NCI-H146 treated with DMSO at 0.1 percent for 48 hours (cell line): ENCODE results near the gene CAMK4.

ENCODE experiments used
- DNase-seq: peaks from one replicate; lab custom pipeline; 2025; ENCODE audit not compliant: unreplicated experiment; lab: John Stamatoyannopoulos, UW

Gene CAMK4

GRCh38 chr5:111223787-111224560, at the start of gene CAMK4:
Gene CAMK4, plus strand, starts transcription at chr5:111224384. Its CDS starts 100 bp downstream, at chr5:111224484.
- peak; percentile 73 for DNase-seq

DNA sequence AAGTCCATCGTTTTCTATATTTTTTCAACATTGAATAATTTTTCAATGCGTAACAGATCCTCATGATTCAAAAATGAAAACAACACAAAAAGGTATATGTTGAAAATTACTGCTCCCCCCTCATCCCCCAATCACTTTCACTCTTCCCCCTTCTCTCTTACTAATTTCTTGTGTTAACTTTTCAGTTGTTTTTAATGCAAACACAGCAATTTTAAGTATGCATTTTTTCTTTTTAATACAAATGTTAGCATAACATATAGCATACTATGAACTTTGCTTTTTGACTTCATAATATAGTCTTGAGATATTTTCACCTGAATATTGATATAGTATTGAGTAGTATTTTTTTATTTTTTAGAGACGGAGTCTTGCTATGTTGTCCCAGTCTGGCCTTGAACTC, 41.1 kb upstream of the CAMK4 start:
- no peak for DNase-seq

- DNase-seq: no peak
Measured at GRCh38 chr5:111187079-111187478, 37.1 kb upstream of the CAMK4 start.

- DNase-seq: no peak
Measured at GRCh38 chr5:111194053-111194452, 30.1 kb upstream of the CAMK4 start.

DNA sequence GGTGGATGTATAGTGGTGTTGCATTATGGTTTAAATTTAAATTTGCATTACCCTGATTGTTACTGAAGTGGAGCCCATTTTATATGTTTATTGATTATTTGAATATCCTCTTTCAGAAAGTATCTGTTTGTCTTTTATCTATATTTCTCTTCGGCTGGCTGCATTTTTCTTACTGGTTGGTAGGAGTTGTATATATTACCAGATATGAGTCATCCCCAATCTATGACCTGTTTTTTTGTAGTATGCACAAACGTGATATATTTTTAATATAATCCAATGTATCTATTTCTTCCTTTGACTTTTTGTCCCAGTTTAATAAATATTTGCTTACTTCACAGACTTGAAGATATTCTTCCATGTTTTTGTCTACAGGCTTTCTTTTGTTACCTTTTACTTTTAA, 29.3 kb upstream of the CAMK4 start:
- no peak for DNase-seq

GRCh38 chr5:111197523-111197922, 26.7 kb upstream of the CAMK4 start:
- DNase-seq: no peak

DNA sequence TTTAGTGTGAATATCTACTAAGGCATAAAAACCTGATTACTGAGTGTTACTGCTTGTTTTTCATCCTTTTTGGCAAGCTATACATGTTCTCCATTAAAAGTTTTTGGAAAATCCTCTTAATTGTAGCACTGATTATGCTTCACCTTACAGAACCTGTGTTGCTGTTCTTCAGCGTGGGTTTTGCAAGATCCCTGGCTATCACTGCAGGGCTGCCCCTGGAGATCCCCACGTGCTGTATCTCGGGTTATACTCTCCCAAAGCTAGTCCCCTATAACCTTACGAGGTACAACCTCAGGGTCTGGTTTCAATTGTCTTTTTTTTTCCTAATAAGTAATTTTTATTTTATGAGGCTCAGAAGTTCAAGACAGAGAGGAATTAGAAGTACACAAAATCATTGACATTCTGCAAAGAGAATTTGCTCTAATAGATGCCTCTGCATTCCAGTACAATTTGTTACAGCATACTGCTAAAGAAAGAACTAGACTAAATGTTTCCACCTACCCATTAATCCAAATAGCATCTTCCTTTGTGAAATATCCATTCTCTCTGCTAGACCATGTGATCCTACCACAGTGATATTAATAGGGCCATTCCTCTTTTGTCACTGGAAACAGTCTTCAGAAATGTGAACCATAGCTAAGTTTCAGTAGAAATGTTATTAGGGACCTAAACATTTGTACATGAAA, 25.8 kb upstream of the CAMK4 start:
- no peak for DNase-seq

- no peak for DNase-seq
Measured at GRCh38 chr5:111200828-111201227, 23.4 kb upstream of the CAMK4 start.

GRCh38 chr5:111201705-111202104, 22.5 kb upstream of the CAMK4 start:
- no peak for DNase-seq

GRCh38 chr5:111211341-111211740, 12.8 kb upstream of the CAMK4 start:
- no peak for DNase-seq

DNA sequence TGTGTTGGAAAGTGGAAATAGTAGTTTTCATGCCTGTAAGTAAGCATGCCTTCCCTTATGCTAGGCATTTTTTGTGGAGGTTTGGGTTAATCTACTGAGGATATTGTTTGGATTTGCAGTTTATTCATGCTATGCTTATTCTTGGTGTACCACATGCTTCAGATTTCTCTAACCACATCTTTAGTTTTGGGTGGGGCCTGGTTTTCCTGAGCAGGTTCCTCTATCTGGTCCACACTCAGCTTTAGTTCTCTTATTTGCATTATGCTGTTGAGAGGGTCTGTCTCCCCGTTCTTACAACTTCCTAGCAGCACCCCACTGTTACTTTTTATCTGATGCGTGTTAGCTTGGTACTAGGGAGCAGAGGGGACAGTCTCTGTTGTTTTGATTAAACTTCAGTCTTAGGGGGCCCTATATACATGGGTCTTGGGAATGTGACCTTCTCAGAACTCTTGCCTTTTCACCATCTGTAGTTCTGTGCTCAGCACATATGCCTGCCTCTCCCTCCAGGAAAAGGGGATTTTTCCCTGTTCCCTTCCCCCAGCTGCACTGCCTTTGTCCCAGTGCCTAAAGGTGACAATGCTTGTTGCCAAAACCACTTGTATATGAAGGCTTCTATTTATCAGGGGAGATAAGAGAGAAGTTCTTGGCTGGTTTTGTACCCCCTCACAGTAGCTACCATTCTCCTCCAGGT, 10.0 kb upstream of the CAMK4 start:
- no peak for DNase-seq

- DNase-seq: no peak
Measured at GRCh38 chr5:111215971-111216370, 8.2 kb upstream of the CAMK4 start.

DNA sequence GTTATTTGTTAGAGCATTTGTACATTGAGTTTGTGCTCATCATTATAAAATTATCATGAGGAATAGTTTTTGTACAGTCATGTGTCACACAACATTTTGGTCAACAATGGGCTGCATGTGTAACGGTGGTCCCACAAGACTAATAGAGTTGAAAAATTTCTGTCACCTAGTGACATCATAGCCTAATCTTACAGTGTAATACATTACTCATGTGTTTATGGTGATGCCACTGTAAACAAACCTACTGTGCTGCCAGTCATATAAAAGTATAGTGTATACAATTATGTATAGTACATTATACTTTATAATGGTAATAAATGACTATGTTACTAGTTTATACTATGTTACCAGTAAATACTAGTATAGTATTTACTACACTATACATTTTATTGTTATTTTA, 3.0 kb upstream of the CAMK4 start:
- no peak for DNase-seq

DNA sequence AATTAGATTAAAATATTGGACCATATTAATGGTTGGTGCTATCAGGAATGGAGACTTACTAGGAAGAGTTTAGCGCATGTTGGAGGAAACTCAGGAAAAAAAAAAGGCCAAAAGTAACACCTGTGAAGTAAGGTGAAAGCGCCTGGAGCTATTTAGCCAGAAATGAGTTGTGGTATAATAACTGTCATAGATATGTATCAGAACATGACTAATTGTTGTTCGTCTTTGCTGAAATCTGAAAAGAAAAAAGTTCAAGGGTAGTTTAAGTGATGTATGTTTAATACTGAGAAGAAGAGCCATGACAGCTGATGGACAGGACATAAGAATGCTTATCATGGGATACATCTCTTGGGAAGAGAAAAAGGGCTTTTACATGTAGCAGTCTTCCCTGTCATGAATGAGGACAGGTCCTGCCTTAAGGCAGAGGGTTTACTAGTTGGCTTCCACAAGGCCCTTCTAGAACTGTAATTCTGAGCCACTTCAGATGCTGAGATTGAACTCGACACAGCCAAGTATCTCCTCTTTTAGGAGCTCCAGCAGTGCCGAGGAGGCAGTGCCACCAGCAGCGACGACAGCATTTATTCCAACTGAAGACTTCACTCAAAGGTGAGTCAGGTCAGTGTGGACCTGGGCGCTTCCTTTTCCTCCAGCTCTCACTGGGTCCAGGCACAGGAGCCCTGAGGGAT, 940 bp upstream of the CAMK4 start:
- no peak for DNase-seq

GRCh38 chr5:111224561-111225345, 569 bp downstream of the CAMK4 start:
- no peak for DNase-seq

- DNase-seq: no peak
Measured at GRCh38 chr5:111225926-111226325, 1.7 kb downstream of the CAMK4 start.

DNA sequence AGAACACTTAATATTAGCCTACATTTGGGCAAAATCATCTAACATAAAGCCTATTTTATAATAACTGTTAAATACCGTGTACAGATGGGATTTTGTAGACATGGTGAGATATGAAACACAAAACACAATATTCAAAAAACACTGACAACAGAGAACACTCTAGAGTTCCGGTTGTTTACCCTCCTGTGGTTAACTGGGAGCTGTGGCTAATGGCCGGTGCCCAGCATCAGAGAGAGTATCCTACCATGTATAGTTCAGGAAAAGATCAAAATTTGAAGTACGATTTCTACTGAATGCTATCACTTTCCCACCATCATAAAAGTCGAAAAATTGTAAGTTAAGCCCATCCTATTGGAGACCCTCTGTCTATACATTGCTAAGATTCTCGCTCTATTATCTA, 2.4 kb downstream of the CAMK4 start:
- no peak for DNase-seq

- no peak for DNase-seq
Measured at GRCh38 chr5:111227226-111227782, 3.1 kb downstream of the CAMK4 start.

DNA sequence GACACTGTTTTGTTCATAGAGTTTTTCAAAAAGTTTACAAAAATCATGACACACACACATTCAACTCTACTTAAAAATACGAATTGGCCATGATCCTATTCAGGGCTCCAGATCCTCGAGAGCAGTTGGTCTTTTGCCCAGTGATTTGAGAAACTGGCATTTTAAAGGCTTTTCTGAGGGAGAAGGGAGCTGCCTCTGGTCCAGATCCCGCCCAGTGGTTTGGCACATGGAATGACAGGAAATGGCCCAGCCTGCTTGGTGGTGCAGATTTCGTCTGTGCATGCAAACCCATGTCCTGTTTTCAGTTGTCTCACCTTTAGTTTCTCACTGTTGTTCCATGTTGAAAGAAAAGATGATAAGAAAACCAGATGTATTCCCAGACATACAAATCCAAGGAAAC, 3.6 kb downstream of the CAMK4 start:
- no peak for DNase-seq

GRCh38 chr5:111228520-111229220, 4.5 kb downstream of the CAMK4 start:
- DNase-seq: no peak
